ENCODE measurements around the gene CUTA.

Gene CUTA

DNA sequence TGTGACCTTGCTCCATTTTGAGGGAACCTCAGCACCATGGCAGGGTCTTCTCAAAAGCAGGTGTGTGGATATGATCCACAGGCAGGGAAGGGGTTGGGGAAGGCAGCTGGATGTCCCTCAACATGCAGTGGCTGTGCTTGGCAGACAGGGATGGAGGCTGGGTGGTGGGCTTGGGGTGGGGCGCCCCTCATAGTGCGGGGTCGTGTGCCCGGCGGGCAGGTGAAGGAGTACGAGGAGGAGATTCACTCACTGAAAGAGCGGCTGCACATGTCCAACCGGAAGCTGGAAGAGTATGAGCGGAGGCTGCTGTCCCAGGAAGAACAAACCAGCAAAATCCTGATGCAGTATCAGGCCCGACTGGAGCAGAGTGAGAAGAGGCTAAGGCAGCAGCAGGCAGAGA, 28.4 kb upstream of the CUTA start:
- ATAC-seq (replicated peaks), result no peak
- DNase-seq, result no peak
- Mint-ChIP-seq H3K27ac (peak overlapping the region in 1 of 2 donors; percentile 78), H3K27me3 (no peaks in the 10 kb centered on the region), H3K9me3 (no peaks in the 10 kb centered on the region), H3K4me1 (ENCODE audit: low read depth in 2 of 2) (peaks cover 6 to 13% of the 10 kb centered on the region in 2 donors), H3K36me3 (ENCODE audit: insufficient read depth) (peaks cover 21% of the 10 kb centered on the region), H3K4me3 (no peak overlapping the region)

GRCh38 chr6:33445119-33445603, 27.3 kb upstream of the CUTA start:
- Mint-ChIP-seq H3K27me3 (no peaks in the 10 kb centered on the region), H3K9me3 (no peaks in the 10 kb centered on the region), H3K4me3 (no peak overlapping the region), H3K27ac (peak overlapping the region in 1 of 2 donors; percentile 77), H3K36me3 (ENCODE audit: insufficient read depth) (peaks cover 24% of the 10 kb centered on the region), H3K4me1 (ENCODE audit: low read depth in 2 of 2) (peaks cover 6 to 13% of the 10 kb centered on the region in 2 donors)
- DNase-seq (no peak), ATAC-seq (replicated peaks) (peak; percentile 12)

DNA sequence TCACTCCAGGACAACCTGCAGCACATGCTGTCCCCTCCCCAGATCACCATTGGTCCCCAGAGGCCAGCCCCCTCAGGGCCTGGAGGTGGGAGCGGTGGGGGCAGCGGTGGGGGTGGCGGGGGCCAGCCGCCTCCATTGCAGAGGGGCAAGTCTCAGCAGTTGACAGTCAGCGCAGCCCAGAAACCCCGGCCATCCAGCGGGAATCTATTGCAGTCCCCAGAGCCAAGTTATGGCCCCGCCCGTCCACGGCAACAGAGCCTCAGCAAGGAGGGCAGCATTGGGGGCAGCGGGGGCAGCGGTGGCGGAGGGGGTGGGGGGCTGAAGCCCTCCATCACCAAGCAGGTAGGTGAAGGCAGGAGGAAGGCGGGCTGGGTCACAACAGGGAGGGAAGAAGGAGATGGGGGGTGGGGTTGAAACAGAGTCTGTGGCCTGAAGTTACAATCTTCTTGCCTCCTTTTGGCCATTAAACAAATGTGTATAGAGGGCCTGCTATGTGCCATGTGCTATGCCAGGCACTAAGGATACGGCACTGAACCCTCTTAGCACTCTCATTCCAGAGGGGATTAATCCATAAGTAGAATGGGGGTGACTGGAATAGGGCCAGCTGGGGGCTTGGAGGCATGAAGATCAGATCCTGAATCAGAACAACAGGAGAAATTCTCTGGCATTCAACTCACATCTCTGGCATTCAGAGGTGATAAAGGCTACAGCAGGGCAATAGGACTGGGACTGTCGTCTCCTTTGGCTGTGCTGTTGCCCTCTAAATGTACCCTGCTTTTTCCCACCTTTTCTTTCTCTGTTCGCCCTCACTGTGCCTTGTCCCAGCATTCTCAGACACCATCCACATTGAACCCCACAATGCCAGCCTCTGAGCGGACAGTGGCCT, 26.0 kb upstream of the CUTA start:
- Mint-ChIP-seq H3K9me3 (no peaks in the 10 kb centered on the region), H3K27me3 (no peaks in the 10 kb centered on the region), H3K4me1 (ENCODE audit: low read depth in 2 of 2) (peaks cover 3 to 4% of the 10 kb centered on the region in 2 donors), H3K27ac (peak overlapping the region in 1 of 2 donors; percentile 63), H3K4me3 (no peak overlapping the region), H3K36me3 (ENCODE audit: insufficient read depth) (peaks cover 33% of the 10 kb centered on the region)
- ATAC-seq (replicated peaks) (no peak), DNase-seq (no peak)

DNA sequence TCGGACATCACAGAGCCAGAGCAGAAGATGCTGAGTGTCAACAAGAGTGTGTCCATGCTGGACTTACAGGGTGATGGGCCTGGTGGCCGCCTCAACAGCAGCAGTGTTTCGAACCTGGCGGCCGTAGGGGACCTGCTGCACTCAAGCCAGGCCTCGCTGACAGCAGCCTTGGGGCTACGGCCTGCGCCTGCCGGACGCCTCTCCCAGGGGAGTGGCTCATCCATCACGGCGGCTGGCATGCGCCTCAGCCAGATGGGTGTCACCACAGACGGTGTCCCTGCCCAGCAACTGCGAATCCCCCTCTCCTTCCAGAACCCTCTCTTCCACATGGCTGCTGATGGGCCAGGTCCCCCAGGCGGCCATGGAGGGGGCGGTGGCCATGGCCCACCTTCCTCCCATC, 25.1 kb upstream of the CUTA start:
- H3K27ac Mint-ChIP-seq, result no peak overlapping the region
- H3K36me3 Mint-ChIP-seq (ENCODE audit: insufficient read depth), result peaks cover 40% of the 10 kb centered on the region
- H3K27me3 Mint-ChIP-seq, result no peaks in the 10 kb centered on the region
- H3K4me1 Mint-ChIP-seq (ENCODE audit: low read depth in 2 of 2), result no peaks in the 10 kb centered on the region
- no peak for DNase-seq
- H3K9me3 Mint-ChIP-seq, result no peaks in the 10 kb centered on the region
- H3K4me3 Mint-ChIP-seq, result no peak overlapping the region
- no peak for ATAC-seq (replicated peaks)

DNA sequence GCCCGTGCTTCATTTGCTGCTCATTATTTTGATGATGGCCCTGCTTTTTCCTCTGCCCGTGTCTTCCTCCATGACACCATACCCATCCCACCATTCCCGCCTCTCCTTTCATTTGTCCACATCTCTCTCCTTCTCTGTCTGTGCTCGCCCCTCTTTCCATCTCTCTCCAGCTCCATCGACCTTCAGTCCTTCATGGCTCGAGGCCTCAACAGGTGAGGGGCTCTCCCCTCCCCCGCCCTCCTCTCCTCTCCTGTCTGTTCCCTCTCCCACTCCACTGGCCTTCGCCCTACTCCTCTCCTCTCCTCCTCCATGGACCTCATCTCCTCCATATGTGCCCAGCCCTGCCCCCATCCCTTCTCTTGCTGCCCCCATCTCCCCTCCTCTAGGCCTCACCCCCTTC, 24.4 kb upstream of the CUTA start:
- DNase-seq (no peak), ATAC-seq (replicated peaks) (no peak)
- Mint-ChIP-seq H3K36me3 (ENCODE audit: insufficient read depth) (peaks cover 43% of the 10 kb centered on the region), H3K27ac (peak overlapping the region in 1 of 2 donors; percentile 65), H3K27me3 (no peaks in the 10 kb centered on the region), H3K4me1 (ENCODE audit: low read depth in 2 of 2) (no peaks in the 10 kb centered on the region), H3K4me3 (no peak overlapping the region), H3K9me3 (no peaks in the 10 kb centered on the region)

GRCh38 chr6:33441457-33441856, 23.6 kb upstream of the CUTA start:
- Mint-ChIP-seq H3K27ac (peak overlapping the region; percentile 65 to 83), H3K9me3 (no peaks in the 10 kb centered on the region), H3K27me3 (no peaks in the 10 kb centered on the region), H3K4me1 (ENCODE audit: low read depth in 2 of 2) (no peaks in the 10 kb centered on the region), H3K36me3 (ENCODE audit: insufficient read depth) (peaks cover 45% of the 10 kb centered on the region), H3K4me3 (no peak overlapping the region)
- ATAC-seq (replicated peaks) (no peak), DNase-seq (no peak)

DNA sequence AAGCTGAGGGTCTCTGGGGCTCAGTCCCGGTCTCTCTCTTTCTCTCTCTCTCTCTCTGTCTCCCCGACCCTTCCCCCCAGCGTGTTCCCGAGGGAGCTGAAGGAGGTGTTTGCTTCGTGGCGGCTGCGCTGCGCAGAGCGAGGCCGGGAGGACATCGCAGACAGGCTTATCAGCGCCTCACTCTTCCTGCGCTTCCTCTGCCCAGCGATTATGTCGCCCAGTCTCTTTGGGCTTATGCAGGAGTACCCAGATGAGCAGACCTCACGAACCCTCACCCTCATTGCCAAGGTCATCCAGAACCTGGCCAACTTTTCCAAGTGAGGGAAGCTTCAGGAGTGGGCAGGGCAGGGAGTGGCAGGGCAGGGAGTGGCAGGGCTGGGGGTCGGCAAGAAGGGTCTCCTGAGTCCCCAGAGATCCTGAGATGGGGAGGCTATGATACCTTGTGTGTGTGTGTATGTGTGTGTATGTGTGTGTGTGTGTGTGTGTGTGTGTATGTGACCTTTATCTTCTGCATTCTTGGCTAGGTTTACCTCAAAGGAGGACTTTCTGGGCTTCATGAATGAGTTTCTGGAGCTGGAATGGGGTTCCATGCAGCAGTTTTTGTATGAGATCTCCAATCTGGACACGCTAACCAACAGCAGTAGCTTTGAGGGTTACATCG, 22.9 kb upstream of the CUTA start:
- H3K4me1 Mint-ChIP-seq (ENCODE audit: low read depth in 2 of 2), result no peaks in the 10 kb centered on the region
- H3K27ac Mint-ChIP-seq, result peak overlapping the region; percentile 65 to 83
- peaks cover 52% of the 10 kb centered on the region for H3K36me3 Mint-ChIP-seq (ENCODE audit: insufficient read depth)

DNA sequence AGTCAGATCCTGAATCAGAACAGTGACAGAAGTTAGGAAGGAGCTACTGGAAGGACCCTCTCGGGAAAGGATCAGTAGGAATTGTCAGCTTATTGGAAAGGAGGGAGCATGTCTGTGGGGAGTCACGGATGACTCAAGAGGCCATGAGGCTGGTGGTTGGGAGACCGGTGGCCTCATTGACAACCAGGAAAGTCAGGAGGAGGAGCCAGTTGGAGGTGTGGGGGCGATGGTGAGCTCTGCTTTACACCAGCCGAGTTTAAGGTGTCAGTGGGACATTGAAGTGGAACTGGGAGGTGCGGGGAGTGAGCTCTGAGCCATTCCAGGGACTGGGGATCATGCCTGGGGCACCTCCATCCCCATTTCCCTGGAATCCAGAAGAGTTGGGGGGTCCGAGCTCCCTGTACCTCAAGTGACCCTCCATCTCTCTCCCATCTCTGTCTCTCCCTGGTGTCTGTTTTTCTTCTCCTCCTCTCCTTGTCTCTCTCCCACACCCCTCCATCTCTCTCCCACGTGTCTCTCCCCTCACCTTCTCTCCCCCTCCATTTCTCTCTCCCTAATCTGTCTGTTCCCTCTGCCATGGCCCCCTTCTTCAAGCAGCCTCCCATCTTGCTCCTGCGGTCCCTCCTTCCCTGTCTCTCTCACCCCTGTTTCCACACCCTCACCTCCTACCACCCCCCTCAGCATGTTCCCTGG, 22.2 kb upstream of the CUTA start:
- no peak for DNase-seq
- Mint-ChIP-seq H3K9me3 (no peaks in the 10 kb centered on the region), H3K4me1 (ENCODE audit: low read depth in 2 of 2) (no peaks in the 10 kb centered on the region), H3K36me3 (ENCODE audit: insufficient read depth) (peaks cover 55% of the 10 kb centered on the region), H3K4me3 (no peak overlapping the region), H3K27me3 (no peaks in the 10 kb centered on the region), H3K27ac (peak overlapping the region; percentile 3 to 36)
- ATAC-seq (replicated peaks), result no peak

More for the DNA sequence above, 22.9 kb upstream of the CUTA start:
- no peak for DNase-seq
- Mint-ChIP-seq H3K27me3 (no peaks in the 10 kb centered on the region), H3K9me3 (no peaks in the 10 kb centered on the region), H3K4me3 (no peak overlapping the region)
- ATAC-seq (replicated peaks), result no peak

DNA sequence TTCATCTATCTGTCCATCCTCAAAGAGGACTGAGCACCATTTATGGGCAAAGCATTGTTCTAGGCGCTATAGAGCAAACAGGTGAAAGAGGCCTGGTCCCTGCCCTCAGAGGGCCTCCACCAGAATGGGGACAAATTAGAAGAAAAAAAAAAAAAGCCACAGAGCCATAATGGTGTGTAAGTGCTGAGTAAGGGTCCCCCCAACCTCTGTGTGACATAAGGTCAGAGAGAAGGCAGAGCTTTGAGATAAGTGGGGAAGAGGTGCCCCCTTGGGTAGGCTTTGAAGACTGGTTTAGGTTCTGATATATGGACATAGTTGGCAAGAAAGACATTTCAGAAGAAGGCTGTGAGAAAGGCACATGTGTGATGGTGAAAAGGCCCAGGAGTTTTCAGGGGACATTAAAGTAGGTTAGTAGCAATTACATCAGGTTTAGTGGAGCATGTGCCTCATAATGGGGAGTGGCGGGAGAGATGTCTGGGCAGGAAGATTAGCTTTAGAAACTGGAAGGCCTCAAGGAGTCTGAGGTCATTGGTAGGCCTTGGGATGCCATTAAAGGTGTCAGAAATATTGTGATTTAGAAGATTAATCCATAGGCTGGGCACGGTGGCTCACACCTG, 21.2 kb upstream of the CUTA start:
- Mint-ChIP-seq H3K9me3 (no peaks in the 10 kb centered on the region), H3K27me3 (no peaks in the 10 kb centered on the region), H3K4me1 (ENCODE audit: low read depth in 2 of 2) (peaks cover 0 to under 1% of the 10 kb centered on the region in 2 donors), H3K27ac (peak overlapping the region; percentile 3 to 49), H3K36me3 (ENCODE audit: insufficient read depth) (peaks cover 60% of the 10 kb centered on the region), H3K4me3 (no peak overlapping the region)
- ATAC-seq (replicated peaks), result no peak
- DNase-seq, result no peak

- ATAC-seq (replicated peaks), result no peak
- Mint-ChIP-seq H3K4me3 (no peak overlapping the region), H3K36me3 (ENCODE audit: insufficient read depth) (peaks cover 57% of the 10 kb centered on the region), H3K27ac (peak overlapping the region in 1 of 2 donors; percentile 73), H3K9me3 (no peaks in the 10 kb centered on the region), H3K27me3 (no peaks in the 10 kb centered on the region), H3K4me1 (ENCODE audit: low read depth in 2 of 2) (peaks cover 5 to 11% of the 10 kb centered on the region in 2 donors)
- DNase-seq, result no peak
These were observed 19.8 kb upstream of the CUTA start for GRCh38 chr6:33437666-33438065.

- H3K27me3 Mint-ChIP-seq, result no peaks in the 10 kb centered on the region
- ATAC-seq (replicated peaks) (no peak), DNase-seq (no peak)
- H3K4me3 Mint-ChIP-seq, result no peak overlapping the region
- no peaks in the 10 kb centered on the region for H3K9me3 Mint-ChIP-seq
- H3K27ac Mint-ChIP-seq, result no peak overlapping the region
- peaks cover 55% of the 10 kb centered on the region for H3K36me3 Mint-ChIP-seq (ENCODE audit: insufficient read depth)
- H3K4me1 Mint-ChIP-seq (ENCODE audit: low read depth in 2 of 2), result peaks cover 26 to 37% of the 10 kb centered on the region in 2 donors
These were observed 17.1 kb upstream of the CUTA start for GRCh38 chr6:33434961-33435360.

- ATAC-seq (replicated peaks) (no peak), DNase-seq (no peak)
- Mint-ChIP-seq H3K27ac (peak overlapping the region; percentile 95 to 100), H3K9me3 (no peaks in the 10 kb centered on the region), H3K27me3 (no peaks in the 10 kb centered on the region), H3K4me1 (ENCODE audit: low read depth in 2 of 2) (peaks cover 39 to 49% of the 10 kb centered on the region in 2 donors), H3K36me3 (ENCODE audit: insufficient read depth) (peaks cover 49% of the 10 kb centered on the region), H3K4me3 (no peak overlapping the region)
These were observed 15.8 kb upstream of the CUTA start for GRCh38 chr6:33433544-33434191.

All from effector memory CD8-positive, alpha-beta T cell (primary cell).